Measurements from ENCODE around the gene CYP20A1.

Gene CYP20A1

DNA sequence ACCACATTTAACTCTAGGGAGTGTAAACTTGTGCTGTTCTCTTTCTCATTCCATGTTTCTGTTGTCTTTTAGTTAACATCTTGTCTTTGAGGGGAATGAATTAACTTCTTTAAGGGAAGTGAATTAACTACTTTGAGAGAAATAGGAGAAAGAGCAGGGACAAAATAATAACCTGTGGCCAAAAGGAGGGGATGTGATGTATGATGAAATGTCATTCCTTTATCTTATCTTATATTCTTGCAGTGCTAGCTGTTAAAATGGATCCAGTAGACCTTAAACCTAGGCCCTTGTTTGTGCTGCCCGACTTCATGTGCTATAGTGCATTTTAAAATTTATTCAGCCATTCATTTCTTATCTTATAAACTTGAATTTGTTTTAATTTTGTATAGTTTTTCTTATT is 107.8 kb downstream of the CYP20A1 start:
- H3K4me3 ChIP-seq (ENCODE audit: low read depth, low read length): no peak overlapping the region
- DNase-seq (ENCODE audit: low read depth): no peak

DNA sequence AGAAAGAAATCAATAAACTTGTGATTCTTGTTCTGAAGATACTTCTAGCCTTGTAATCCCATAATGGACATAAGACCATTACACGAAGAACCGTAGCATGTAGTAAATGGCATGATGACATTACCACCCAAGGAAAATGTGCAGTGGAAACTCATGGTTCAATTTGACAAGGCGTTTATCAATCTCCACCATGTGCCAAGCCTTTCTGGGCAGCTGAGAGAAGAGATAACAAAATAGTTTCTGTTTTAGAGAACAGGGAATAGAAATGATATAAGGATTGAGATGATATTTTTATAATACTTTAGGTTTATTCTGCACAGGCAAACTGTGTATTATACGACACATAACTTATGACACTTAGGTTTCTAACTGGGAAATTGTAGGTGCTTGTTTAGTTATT is 108.6 kb downstream of the CYP20A1 start:
- H3K4me3 ChIP-seq (ENCODE audit: low read depth, low read length): no peak overlapping the region
- DNase-seq (ENCODE audit: low read depth): no peak

DNA sequence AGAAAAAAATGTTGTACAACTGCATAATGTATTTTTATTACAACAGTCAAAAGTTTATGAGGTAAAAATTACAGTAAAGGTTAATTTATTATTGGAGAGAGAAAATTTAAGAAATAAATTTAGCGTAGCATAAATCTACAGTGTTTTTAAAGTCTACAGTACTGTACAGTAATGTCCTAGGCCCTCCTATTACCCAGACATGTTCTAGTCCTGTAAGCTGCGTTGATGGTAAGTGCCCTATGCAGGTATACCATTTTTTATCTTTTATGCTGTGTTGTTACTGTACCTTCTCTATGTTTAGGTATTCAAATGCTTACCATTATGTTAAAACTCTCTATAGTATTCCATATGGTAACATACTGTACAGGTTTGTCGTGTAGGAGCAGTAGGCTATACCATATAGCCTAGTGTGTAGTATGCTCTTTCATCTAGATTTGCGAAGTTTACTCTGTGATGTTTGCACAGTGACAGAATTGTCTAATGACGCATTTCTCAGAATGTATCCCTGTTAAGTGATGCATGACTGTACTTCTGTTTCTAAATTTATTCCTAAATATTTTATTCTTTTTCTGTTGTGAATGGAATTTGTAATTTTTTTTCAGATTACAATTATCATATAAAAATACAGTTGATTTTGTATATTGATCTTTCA is 113.9 kb downstream of the CYP20A1 start:
- no peak for DNase-seq (ENCODE audit: low read depth)
- no peak overlapping the region for H3K4me3 ChIP-seq (ENCODE audit: low read depth, low read length)

DNA sequence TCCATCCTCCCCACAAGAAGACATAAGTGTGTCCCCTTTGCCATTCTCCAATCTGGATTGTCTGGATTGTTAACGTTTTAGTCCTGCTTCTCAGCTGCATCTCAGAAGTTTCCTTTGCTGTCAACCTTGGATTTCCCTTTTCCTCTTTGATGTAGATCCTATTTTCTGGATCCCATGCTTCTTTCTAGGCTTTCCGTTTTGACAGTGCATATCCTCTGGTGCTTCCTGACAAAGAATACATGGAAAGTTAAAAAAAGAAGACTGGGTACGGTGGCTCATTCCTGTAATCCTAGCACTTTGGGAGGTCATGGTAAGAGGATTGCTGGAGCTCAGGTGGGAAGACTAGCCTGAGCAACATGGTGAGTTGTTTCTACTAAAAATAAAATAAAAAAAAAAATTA is 116.1 kb downstream of the CYP20A1 start:
- no peak for DNase-seq (ENCODE audit: low read depth)
- no peak overlapping the region for H3K4me3 ChIP-seq (ENCODE audit: low read depth, low read length)

Measured in skeletal muscle cell (primary cell).